Transverse colon (tissue), 4 donors: Measurements from ENCODE around the gene BIRC6. TPM values are rescaled to one million over a fixed set of nuclear protein-coding genes. Genes with fewer than 3 reads are reported as not detected.

ENCODE experiments used
- DNase-seq: peaks from one replicate; pipeline ENCODE4 v3.0.0-alpha.2; 2019
- H3K27ac ChIP-seq, 4 donors: fragments of 200-600 bp; sonication (generic); 2 replicates each; pipeline ENCODE4 v1.5.1; 2016 to 2018; ENCODE audit warnings: inconsistent platforms in 4 of 4
- H3K27me3 ChIP-seq: fragments of 200-600 bp; sonication (generic); 2 replicates; pipeline ENCODE4 v1.5.1; 2017; ENCODE audit warnings: inconsistent platforms
- H3K36me3 ChIP-seq, 4 donors: fragments of 200-600 bp; sonication (generic); 2 replicates each; pipeline ENCODE4 v1.5.1; 2017 to 2019; ENCODE audit warnings: inconsistent platforms in 4 of 4
- H3K4me1 ChIP-seq, 4 donors: fragments of 200-600 bp; sonication (generic); 2 replicates each; pipeline ENCODE4 v1.5.1; 2017 to 2020; ENCODE audit warnings: inconsistent platforms in 4 of 4
- H3K4me3 ChIP-seq, 4 donors: fragments of 200-600 bp; sonication (generic); 1 replicate in 1 of 4; 2 replicates in 3 of 4; pipeline versions ENCODE4 v1.5.1 to v1.6.1; 2017 to 2019; ENCODE audit warnings: inconsistent platforms in 4 of 4
- H3K9me3 ChIP-seq, 2 donors: fragments of 200-600 bp; sonication (generic); 2 replicates each; pipeline ENCODE4 v1.5.1; 2017 to 2019; ENCODE audit warnings: inconsistent platforms in 2 of 2
- EP300 ChIP-seq: sonication (generic); formaldehyde crosslinking; IDR thresholded peaks from one replicate; pipeline ENCODE4 v1.6.1; 2017; ENCODE audit warnings: antibody characterized with exemption, low read depth
- POLR2A ChIP-seq: fragments of 450-650 bp; IDR thresholded peaks from one replicate; pipeline ENCODE4 v1.6.1; 2016; ENCODE audit warnings: antibody characterized with exemption, mild to moderate bottlenecking, moderate library complexity
- POLR2AphosphoS5 ChIP-seq, 3 donors: sonication (generic); formaldehyde crosslinking; IDR thresholded peaks; one replicate each; pipeline ENCODE4 v1.6.1; 2016; ENCODE audit warnings: antibody characterized with exemption in 3 of 3
- WGBS, 2 donors: methylation state at CpG; one replicate each; pipeline ENCODE4 v1.1.5; 2018; ENCODE audit warnings: low coverage in 1 of 2; 5-methylcytosine and 5-hydroxymethylcytosine counted together
- in situ Hi-C, 4 donors: fragments of 200-750 bp; cut with MboI; loops; one replicate each; pipeline versions ENCODE4 v1.15.0 to v1.15.1; 2017; ENCODE audit warnings: low sequenced_read_pairs in 3 of 4, low pct_ligation_motif_present in 1 of 4, low pct_unique_long_range_greater_than_20kb in 1 of 4
- intact Hi-C: fragments of 100-400 bp; cut with DNase I; formaldehyde crosslinking; loops from one replicate; pipeline ENCODE4 v1.15.1; 2023; ENCODE audit warnings: low total_unique reads
- total RNA-seq, 4 donors: library from RNA; depleted of rRNA; stranded (reverse); fragments of >200 nt; gene quantifications; one replicate each; pipeline ENCODE4 v1.1.0, GENCODE V29; 2016
- TF ChIP-seq, protein P1 (sequence below), 5 experiments: fragments of 200-600 bp in 3 of 5; fragments of 450-650 bp in 2 of 5; sonication (generic) in 3 of 5; IDR thresholded peaks; 1 replicate in 2 of 5; 2 replicates in 3 of 5; pipeline ENCODE4 v1.5.1; 2016 to 2017; ENCODE audit warnings: antibody characterized with exemption in 5 of 5, inconsistent platforms in 3 of 5, mild to moderate bottlenecking in 2 of 5, moderate library complexity in 1 of 5

BIRC6 gene
- total RNA-seq, 4 donors from 2014 or later: 131 to 337 (median 219) TPM

DNA sequence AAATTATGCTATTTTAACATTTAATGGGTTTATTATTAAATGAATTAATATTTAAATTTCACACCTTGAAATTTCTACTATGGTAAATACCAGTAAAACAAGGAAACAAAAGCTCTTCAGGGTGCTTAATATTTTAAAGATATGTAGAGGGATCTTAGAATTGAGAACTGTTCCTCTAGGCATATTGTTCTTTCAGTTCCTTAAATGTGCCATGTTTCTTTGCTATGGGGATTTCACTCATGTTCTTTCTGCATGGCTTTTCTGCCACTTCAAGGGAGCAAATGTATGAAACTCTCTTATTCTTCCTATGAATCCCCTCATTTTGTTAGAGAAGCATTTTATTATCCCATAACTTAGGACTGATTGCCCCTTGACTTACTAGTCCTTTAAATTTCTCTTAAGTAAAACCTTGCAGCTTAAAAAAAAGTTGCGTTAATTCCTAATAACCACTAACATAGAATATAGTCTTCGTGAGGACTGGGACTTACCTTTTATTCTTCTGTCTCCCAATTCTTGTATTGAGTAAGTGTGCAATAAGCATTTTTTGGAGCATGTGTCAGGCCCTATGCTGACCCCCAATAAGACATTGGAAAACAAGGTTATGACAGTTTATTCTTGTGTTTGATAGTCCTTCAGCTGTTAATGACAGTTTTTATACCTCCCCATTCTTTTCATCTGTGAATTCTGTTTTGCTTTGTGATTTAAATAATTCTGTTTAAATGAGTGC, 95.7 kb downstream of the BIRC6 start:
- intact Hi-C loops (no loop called here), in situ Hi-C loops (no loop called here)
- H3K4me3 ChIP-seq: no peak overlapping the region
- no peak overlapping the region for H3K27ac ChIP-seq
- H3K4me1 ChIP-seq: no peaks in the 10 kb centered on the region
- no peak for DNase-seq
- H3K27me3 ChIP-seq: no peaks in the 10 kb centered on the region
- H3K36me3 ChIP-seq: peaks cover 0 to 41% (median 11%) of the 10 kb centered on the region in 4 donors
- TF ChIP-seq EP300: no peak
- TF ChIP-seq POLR2A: no peak
- TF ChIP-seq, protein P1, sequence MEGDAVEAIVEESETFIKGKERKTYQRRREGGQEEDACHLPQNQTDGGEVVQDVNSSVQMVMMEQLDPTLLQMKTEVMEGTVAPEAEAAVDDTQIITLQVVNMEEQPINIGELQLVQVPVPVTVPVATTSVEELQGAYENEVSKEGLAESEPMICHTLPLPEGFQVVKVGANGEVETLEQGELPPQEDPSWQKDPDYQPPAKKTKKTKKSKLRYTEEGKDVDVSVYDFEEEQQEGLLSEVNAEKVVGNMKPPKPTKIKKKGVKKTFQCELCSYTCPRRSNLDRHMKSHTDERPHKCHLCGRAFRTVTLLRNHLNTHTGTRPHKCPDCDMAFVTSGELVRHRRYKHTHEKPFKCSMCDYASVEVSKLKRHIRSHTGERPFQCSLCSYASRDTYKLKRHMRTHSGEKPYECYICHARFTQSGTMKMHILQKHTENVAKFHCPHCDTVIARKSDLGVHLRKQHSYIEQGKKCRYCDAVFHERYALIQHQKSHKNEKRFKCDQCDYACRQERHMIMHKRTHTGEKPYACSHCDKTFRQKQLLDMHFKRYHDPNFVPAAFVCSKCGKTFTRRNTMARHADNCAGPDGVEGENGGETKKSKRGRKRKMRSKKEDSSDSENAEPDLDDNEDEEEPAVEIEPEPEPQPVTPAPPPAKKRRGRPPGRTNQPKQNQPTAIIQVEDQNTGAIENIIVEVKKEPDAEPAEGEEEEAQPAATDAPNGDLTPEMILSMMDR (IDR thresholded peaks at IDR 0.05): no peak
- TF ChIP-seq POLR2AphosphoS5 (IDR thresholded peaks at IDR 0.05): no peak
- WGBS, 2 donors: 92 to 95% methylated on average over 2 of the region's 2 CpGs
- H3K9me3 ChIP-seq: no peaks in the 10 kb centered on the region

DNA sequence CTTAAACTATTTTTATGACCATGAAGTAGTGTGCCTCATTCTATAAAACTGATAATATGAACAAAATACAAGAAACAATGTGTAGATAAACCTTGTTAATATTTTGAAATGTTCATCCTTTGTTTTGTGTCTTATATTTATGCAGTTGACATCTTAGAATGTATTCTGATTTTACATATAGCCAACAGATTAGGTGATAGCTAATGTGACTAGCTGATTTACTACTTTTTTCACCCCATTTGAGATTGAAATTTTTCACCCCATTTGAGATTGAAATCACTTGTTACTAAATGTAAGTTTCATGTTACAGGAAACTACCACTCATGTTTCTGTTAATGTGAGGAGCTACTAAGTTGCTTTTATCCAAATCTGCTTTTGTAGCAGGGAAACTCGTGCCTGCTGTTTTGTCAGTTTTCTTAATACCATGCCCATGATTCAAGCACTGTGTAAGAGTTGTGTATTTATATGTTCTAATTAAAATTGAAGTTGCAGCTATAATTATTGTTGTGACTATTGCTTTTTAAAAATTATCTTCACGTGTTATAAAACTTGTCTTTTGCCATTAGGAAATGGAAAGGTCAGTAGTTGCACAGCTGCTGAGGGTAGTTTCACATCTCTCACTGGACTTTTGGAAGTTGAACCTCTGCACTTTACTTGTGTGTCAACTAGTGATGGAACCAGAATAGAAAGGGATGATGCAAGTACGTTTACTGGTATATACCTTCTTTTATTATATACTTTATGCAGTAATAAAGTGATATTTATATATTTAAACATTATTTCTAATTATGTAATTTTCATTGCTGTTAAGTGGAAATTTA, 96.6 kb downstream of the BIRC6 start:
- H3K27me3 ChIP-seq: no peaks in the 10 kb centered on the region
- H3K4me1 ChIP-seq: no peaks in the 10 kb centered on the region
- H3K36me3 ChIP-seq: peaks cover 0 to 41% (median 11%) of the 10 kb centered on the region in 4 donors
- no peak for TF ChIP-seq POLR2A
- TF ChIP-seq EP300: no peak
- TF ChIP-seq, protein P1 (IDR thresholded peaks at IDR 0.05): no peak
- no peak for TF ChIP-seq POLR2AphosphoS5 (IDR thresholded peaks at IDR 0.05)
- no peak overlapping the region for H3K4me3 ChIP-seq
- 83 to 92% methylated on average over 3 of the region's 3 CpGs for WGBS, 2 donors
- no peaks in the 10 kb centered on the region for H3K9me3 ChIP-seq
- no peak for DNase-seq
- in situ Hi-C loops (no loop called here), intact Hi-C loops (no loop called here)
- H3K27ac ChIP-seq: no peak overlapping the region

DNA sequence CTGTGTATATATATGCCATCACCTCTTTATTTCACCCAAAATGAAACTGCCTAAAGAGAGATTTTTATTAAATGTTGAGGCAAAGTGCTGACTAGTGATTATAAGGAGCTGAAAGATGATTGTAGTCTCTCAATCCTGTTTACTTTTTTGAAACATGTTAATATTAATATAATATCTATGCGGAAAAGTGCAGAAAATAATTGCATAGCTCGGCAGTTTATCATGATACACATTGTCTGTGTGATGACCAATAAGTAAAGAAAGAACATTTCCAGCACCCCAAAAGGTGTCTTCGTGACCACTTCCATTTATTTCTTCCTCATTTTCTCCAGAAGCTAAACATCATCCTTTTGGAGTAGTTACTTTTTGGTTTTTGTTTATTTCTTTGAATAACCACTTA, 99.0 kb downstream of the BIRC6 start:
- no peak overlapping the region for H3K4me3 ChIP-seq
- intact Hi-C loops: no loop called here
- TF ChIP-seq, protein P1 (IDR thresholded peaks at IDR 0.05): no peak
- no peak for TF ChIP-seq POLR2A
- TF ChIP-seq POLR2AphosphoS5 (IDR thresholded peaks at IDR 0.05): no peak
- TF ChIP-seq EP300: no peak
- in situ Hi-C loops: no loop called here
- no peak overlapping the region for H3K27ac ChIP-seq
- H3K27me3 ChIP-seq: no peaks in the 10 kb centered on the region
- no peak for DNase-seq
- H3K36me3 ChIP-seq: peaks cover 0 to 26% (median 4%) of the 10 kb centered on the region in 4 donors
- WGBS, 2 donors: 84 to 92% methylated on average over 3 of the region's 3 CpGs
- no peaks in the 10 kb centered on the region for H3K4me1 ChIP-seq
- H3K9me3 ChIP-seq: no peaks in the 10 kb centered on the region

DNA sequence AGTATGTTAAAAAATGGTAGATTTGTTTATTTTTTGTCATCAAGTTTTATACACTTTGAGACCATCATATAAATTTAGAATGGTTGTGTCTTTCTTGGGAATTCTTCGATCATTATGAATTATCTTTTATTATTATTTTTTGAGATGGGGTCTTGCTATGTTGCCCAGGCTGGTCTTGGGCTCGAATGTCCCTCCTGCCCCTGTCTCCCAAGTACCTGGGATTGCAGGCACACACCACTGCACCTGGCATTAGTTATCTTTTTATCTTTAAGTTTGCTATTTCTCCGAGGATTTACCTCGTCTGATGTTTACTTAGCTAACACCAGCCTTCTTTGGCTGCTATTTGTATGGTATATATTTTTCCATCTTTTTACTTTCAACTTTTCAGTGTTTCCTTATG, 100.0 kb downstream of the BIRC6 start:
- no peaks in the 10 kb centered on the region for H3K4me1 ChIP-seq
- in situ Hi-C loops (no loop called here), intact Hi-C loops (no loop called here)
- peaks cover 0 to 23% (median 4%) of the 10 kb centered on the region in 4 donors for H3K36me3 ChIP-seq
- no peak overlapping the region for H3K27ac ChIP-seq
- TF ChIP-seq POLR2AphosphoS5 (IDR thresholded peaks at IDR 0.05) (no peak), POLR2A (no peak), EP300 (no peak)
- TF ChIP-seq, protein P1 (IDR thresholded peaks at IDR 0.05): no peak
- H3K27me3 ChIP-seq: no peaks in the 10 kb centered on the region
- H3K9me3 ChIP-seq: no peaks in the 10 kb centered on the region
- 91% methylated on average over 3 to 4 of the region's 4 CpGs for WGBS, 2 donors
- H3K4me3 ChIP-seq: no peak overlapping the region
- no peak for DNase-seq
